H1 (cell line): ENCODE results near the gene FSTL4. TPM values are rescaled to one million over a fixed set of nuclear protein-coding genes. Genes with fewer than 3 reads are reported as not detected.

Experiments
- CTCF ChIA-PET: fragments of 300-600 bp; sonication (Branson Sonifier 250); formaldehyde crosslinking; loops from one replicate; lab custom pipeline; 2021; ENCODE audit not compliant: partially characterized antibody; lab: Charles Lee
- POLR2A ChIA-PET: fragments of 300-600 bp; sonication (Branson Sonifier 250); formaldehyde crosslinking; loops from one replicate; lab custom pipeline; 2021; ENCODE audit warnings: inconsistent platforms; ENCODE audit not compliant: partially characterized antibody; lab: Charles Lee
- DNase-seq, 2 experiments: peaks; one replicate each; pipeline versions ENCODE4 v3.0.0 to v3.0.0-alpha.2; 2010 to 2022; ENCODE audit warnings: low spot score in 2 of 2, low read depth in 1 of 2, mixed read lengths in 1 of 2
- FAIRE-seq: peaks from 2 replicates; lab custom pipeline; 2011; peaks lifted over from hg19 to GRCh38; lab: Jason Lieb, UNC
- H2AFZ ChIP-seq: 2 replicates; pipeline ENCODE4 v1.8.1; 2012; ENCODE audit warnings: low read length, inconsistent platforms
- H2AK5ac ChIP-seq: 2 replicates; pipeline ENCODE4 v1.6.1; 2013; ENCODE audit warnings: low read depth, low read length
- H2BK120ac ChIP-seq: replicated peaks from 2 replicates; pipeline ENCODE3; 2013; ENCODE audit warnings: low read depth, low read length, inconsistent platforms
- H2BK12ac ChIP-seq: 2 replicates; pipeline ENCODE4 v1.6.1; 2013; ENCODE audit warnings: low read depth, low read length
- H2BK15ac ChIP-seq: 2 replicates; pipeline ENCODE4 v1.6.1; 2013; ENCODE audit warnings: low read length
- H2BK20ac ChIP-seq: 2 replicates; pipeline ENCODE4 v1.6.1; 2013; ENCODE audit warnings: low read length
- H2BK5ac ChIP-seq: 2 replicates; pipeline ENCODE4 v1.6.1; 2013; ENCODE audit warnings: low read depth, low read length
- H3K14ac ChIP-seq: 2 replicates; pipeline ENCODE4 v1.6.1; 2013; ENCODE audit warnings: inconsistent platforms; ENCODE audit not compliant: insufficient read length
- H3K18ac ChIP-seq: 2 replicates; pipeline ENCODE4 v1.6.1; 2013; ENCODE audit warnings: low read length; ENCODE audit errors: extremely low read depth
- H3K23ac ChIP-seq: 2 replicates; pipeline ENCODE4 v1.6.1; 2013; ENCODE audit warnings: inconsistent platforms; ENCODE audit not compliant: insufficient read length
- H3K23me2 ChIP-seq: 2 replicates; pipeline ENCODE4 v1.6.1; 2013; ENCODE audit warnings: low read depth, low read length
- H3K27ac ChIP-seq: 2 replicates; pipeline ENCODE4 v1.6.1; 2011; ENCODE audit warnings: low read depth, low read length, inconsistent platforms
- H3K27me3 ChIP-seq, 4 experiments: replicated peaks in 1 of 4; 1 replicate in 1 of 4; 2 replicates in 3 of 4; pipeline versions ENCODE4 v1.6.1 to v1.8.1; 2011 to 2013; ENCODE audit warnings: low read length in 3 of 4, mild to moderate bottlenecking in 3 of 4, inconsistent platforms in 2 of 4, mixed read lengths in 2 of 4, moderate library complexity in 1 of 4; ENCODE audit not compliant: control insufficient read depth in 3 of 4, insufficient read depth in 3 of 4; ENCODE audit errors: extremely low read depth in 1 of 4
- H3K36me3 ChIP-seq, 4 experiments: 2 replicates each; pipeline versions ENCODE4 v1.6.1 to v1.8.1; 2011 to 2013; ENCODE audit warnings: mild to moderate bottlenecking in 4 of 4, low read length in 3 of 4, moderate library complexity in 2 of 4, control low read depth in 1 of 4, inconsistent platforms in 1 of 4; ENCODE audit not compliant: insufficient read depth in 4 of 4, control insufficient read depth in 2 of 4
- H3K4ac ChIP-seq: replicated peaks from 2 replicates; pipeline ENCODE3; 2013; ENCODE audit warnings: low read length, low read depth, mixed read lengths, inconsistent platforms; ENCODE audit not compliant: insufficient read length
- H3K4me1 ChIP-seq, 4 experiments: replicated peaks in 1 of 4; 1 replicate in 1 of 4; 2 replicates in 3 of 4; pipeline versions ENCODE4 v1.6.1 to v1.8.1; 2011 to 2013; ENCODE audit warnings: low read length in 3 of 4, inconsistent platforms in 2 of 4, mixed read lengths in 1 of 4; ENCODE audit not compliant: insufficient read depth in 4 of 4, control insufficient read depth in 3 of 4
- H3K4me2 ChIP-seq, 2 experiments: 2 replicates each; pipeline versions ENCODE4 v1.6.1 to v1.8.1; 2011 to 2013; ENCODE audit warnings: low read depth in 2 of 2, low read length in 2 of 2, control low read depth in 1 of 2, inconsistent platforms in 1 of 2, mild to moderate bottlenecking in 1 of 2; ENCODE audit not compliant: insufficient read depth in 1 of 2
- H3K4me3 ChIP-seq, 4 experiments: fragments of 200-600, 300-600 bp in 1 of 4; sonication (generic), shearing (Covaris generic), sonication (Bioruptor Twin) in 1 of 4; 2 replicates each; pipeline versions ENCODE4 v1.5.1 to v1.8.1; 2011 to 2016; ENCODE audit warnings: low read length in 4 of 4, low read depth in 3 of 4, control low read depth in 2 of 4, inconsistent platforms in 2 of 4, mild to moderate bottlenecking in 2 of 4, mixed read lengths in 1 of 4, moderate library complexity in 1 of 4; ENCODE audit not compliant: insufficient read depth in 2 of 4; ENCODE audit errors: extremely low read depth in 1 of 4
- H3K56ac ChIP-seq: replicated peaks from 2 replicates; pipeline ENCODE3; 2013; ENCODE audit warnings: low read depth, mild to moderate bottlenecking, mixed read lengths, low read length, inconsistent platforms; ENCODE audit not compliant: insufficient read length
- H3K79me1 ChIP-seq: 2 replicates; pipeline ENCODE4 v1.6.1; 2013; ENCODE audit warnings: low read depth, low read length, control low read depth
- H3K79me2 ChIP-seq, 2 experiments: 2 replicates each; pipeline versions ENCODE4 v1.6.1 to v1.8.1; 2012 to 2013; ENCODE audit warnings: low read length in 2 of 2, mild to moderate bottlenecking in 2 of 2, inconsistent platforms in 1 of 2; ENCODE audit not compliant: insufficient read depth in 2 of 2, control insufficient read depth in 1 of 2
- H3K9ac ChIP-seq, 4 experiments: replicated peaks in 1 of 4; 1 replicate in 1 of 4; 2 replicates in 3 of 4; pipeline versions ENCODE4 v1.6.1 to v1.8.1; 2011 to 2013; ENCODE audit warnings: low read depth in 3 of 4, low read length in 3 of 4, control low read depth in 2 of 4, mild to moderate bottlenecking in 2 of 4, moderate library complexity in 2 of 4, inconsistent platforms in 1 of 4; ENCODE audit errors: extremely low read depth in 1 of 4
- H3K9me3 ChIP-seq, 2 experiments: 2 replicates each; pipeline versions ENCODE4 v1.6.1 to v1.8.1; 2012 to 2013; ENCODE audit warnings: mild to moderate bottlenecking in 2 of 2, moderate library complexity in 2 of 2, control low read depth in 1 of 2, inconsistent platforms in 1 of 2, low read depth in 1 of 2, low read length in 1 of 2, mixed read lengths in 1 of 2; ENCODE audit not compliant: insufficient read depth in 2 of 2
- H4K20me1 ChIP-seq, 2 experiments: replicated peaks in 1 of 2; 2 replicates each; pipeline versions ENCODE3 to v1.8.1; 2011 to 2013; ENCODE audit warnings: inconsistent platforms in 2 of 2, low read length in 2 of 2, mild to moderate bottlenecking in 1 of 2; ENCODE audit not compliant: insufficient read depth in 2 of 2, control insufficient read depth in 1 of 2
- H4K5ac ChIP-seq: 2 replicates; pipeline ENCODE4 v1.6.1; 2013; ENCODE audit warnings: low read length, low read depth, mixed read lengths, inconsistent platforms; ENCODE audit not compliant: insufficient read length
- H4K8ac ChIP-seq: 2 replicates; pipeline ENCODE4 v1.8.0; 2013; ENCODE audit warnings: mild to moderate bottlenecking, moderate library complexity, low read length, inconsistent platforms; ENCODE audit not compliant: insufficient read depth; ENCODE audit errors: extremely low read depth
- H4K91ac ChIP-seq: replicated peaks from 2 replicates; pipeline ENCODE3; 2013; ENCODE audit warnings: low read length, mixed read lengths, inconsistent platforms; ENCODE audit not compliant: insufficient read length
- EZH2 ChIP-seq: fragments of 200-600 bp; sonication (generic); IDR thresholded peaks from 2 replicates; pipeline ENCODE4 v1.7.1; 2012; ENCODE audit warnings: low read depth, mild to moderate bottlenecking, moderate library complexity, low read length, inconsistent platforms; ENCODE audit not compliant: severe bottlenecking
- GABPA ChIP-seq: IDR thresholded peaks from 2 replicates; pipeline ENCODE4 v1.6.1; 2011; ENCODE audit warnings: mild to moderate bottlenecking, low read length, moderate library complexity, borderline replicate concordance; ENCODE audit not compliant: insufficient read depth
- JUND ChIP-seq: IDR thresholded peaks from 2 replicates; pipeline ENCODE4 v1.6.1; 2011; ENCODE audit warnings: mild to moderate bottlenecking, improper control_type of control experiment, low read length
- RXRA ChIP-seq: IDR thresholded peaks from 2 replicates; pipeline ENCODE4 v1.6.1; 2011; ENCODE audit warnings: low read depth, mild to moderate bottlenecking, low read length, moderate library complexity; ENCODE audit not compliant: insufficient read depth
- TBP ChIP-seq: IDR thresholded peaks from 2 replicates; pipeline ENCODE4 v1.6.1; 2011; ENCODE audit warnings: low read depth, low read length, improper control_type of control experiment
- TCF12 ChIP-seq: IDR thresholded peaks from 2 replicates; pipeline ENCODE4 v1.6.1; 2011; ENCODE audit warnings: low read depth, mild to moderate bottlenecking, low read length
- whole genome bisulfite sequencing, 2 experiments: shearing (Covaris generic) in 1 of 2; methylation state at CpG; one replicate each; pipeline versions ENCODE4 v1.1.6 to v1.1.7; 2013 to 2015; ENCODE audit warnings: low lambda C conversion rate in 2 of 2, mixed read lengths in 2 of 2, inconsistent platforms in 1 of 2, low coverage in 1 of 2, missing lambda C conversion rate in 1 of 2; ENCODE audit not compliant: insufficient replicate concordance in 2 of 2, insufficient coverage in 1 of 2, insufficient read length in 1 of 2; ENCODE audit errors: extremely low coverage in 1 of 2, missing lambda C conversion rate in 1 of 2; 5-methylcytosine and 5-hydroxymethylcytosine counted together
- polyA plus RNA-seq, 7 experiments: library from polyadenylated mRNA; depleted of rRNA in 3 of 7; stranded (reverse) in 5 of 7; unstranded in 2 of 7; fragments of >200 nt in 5 of 7; fragments of 200-250 nt in 2 of 7; gene quantifications; 1 replicate in 5 of 7; 2 replicates in 1 of 7; 4 replicates in 1 of 7; pipeline versions ENCODE4 v1.2.1 to v1.2.3, GENCODE V29; 2011 to 2013; ENCODE audit warnings: missing spikeins in 2 of 7, mixed read lengths in 2 of 7
- total RNA-seq: library from RNA; stranded (reverse); fragmentation: NEBNext Ultra II Directional; extraction: Animal tissue kit (Norgen Biotek cat#: 25700); gene quantifications from 2 replicates; pipeline ENCODE4 v1.2.1, GENCODE V29; 2021

FSTL4 gene
- total and polyA plus RNA-seq, 2 of the 8 experiments (the other 6 are each of a cell fraction or from before 2014, with no cell fraction given): 3.1 to 4.1 TPM

DNA sequence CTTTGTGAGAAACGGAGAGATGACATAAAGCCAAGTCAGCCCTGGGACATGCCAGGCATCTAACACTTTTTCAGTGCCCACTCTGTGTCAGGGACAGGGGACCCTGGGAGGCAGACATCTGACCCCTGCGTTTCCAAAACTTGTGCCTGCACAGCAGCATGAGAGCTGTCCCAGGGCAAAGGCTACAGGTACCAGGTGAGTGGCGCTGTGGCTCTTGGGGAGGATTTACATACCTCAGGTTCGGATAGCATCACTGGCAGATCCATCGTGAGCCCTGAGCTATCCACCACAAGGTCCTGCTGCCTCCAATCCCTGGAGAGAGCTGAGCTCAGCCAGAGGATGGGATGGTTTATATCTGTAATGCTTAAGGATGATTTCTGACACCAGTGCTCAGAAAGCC lies 52.4 kb downstream of the FSTL4 start:
- H2AK5ac ChIP-seq: no peak overlapping the region
- H4K20me1 ChIP-seq: no peaks in the 10 kb centered on the region
- no peaks in the 10 kb centered on the region for H3K79me1 ChIP-seq
- no peak overlapping the region for H3K9ac ChIP-seq
- FAIRE-seq (no peak), DNase-seq (no peak)
- H2BK15ac ChIP-seq: no peak overlapping the region
- no peak overlapping the region for H2AFZ ChIP-seq
- CTCF ChIA-PET: interaction anchor here (0.6 to 1.7 kb wide), 7 partner anchors 9 to 218 kb away, joined by 3 to 5 read pairs (median 3); no protein-coding TSS in a partner anchor
- POLR2A ChIA-PET: no interaction called here
- no peak overlapping the region for H2BK20ac ChIP-seq
- no peaks in the 10 kb centered on the region for H3K79me2 ChIP-seq
- H4K5ac ChIP-seq: no peak overlapping the region
- H4K91ac ChIP-seq: no peak overlapping the region
- H3K4me1 ChIP-seq: peaks cover 0 to 8% (median 5%) of the 10 kb centered on the region in 4 experiments; a peak in 4 of 7 replicates
- H3K14ac ChIP-seq: no peak overlapping the region
- H3K9me3 ChIP-seq: no peaks in the 10 kb centered on the region
- H3K4me3 ChIP-seq: no peak overlapping the region
- H3K23me2 ChIP-seq: 0 out of 2 replicates have a peak, but pooled peaks cover 3% of the 10 kb centered on the region
- no peaks in the 10 kb centered on the region for H3K27me3 ChIP-seq
- no peak overlapping the region for H3K18ac ChIP-seq
- no peak overlapping the region for H3K23ac ChIP-seq
- no peak overlapping the region for H2BK5ac ChIP-seq
- WGBS, 2 experiments: 79% methylated on average over 5 of the region's 5 CpGs; no CpG with 5 or more reads in 1 of the 2 experiments
- no peak overlapping the region for H2BK12ac ChIP-seq
- no peak overlapping the region for H2BK120ac ChIP-seq
- no peak overlapping the region for H3K4ac ChIP-seq
- no peaks in the 10 kb centered on the region for H3K36me3 ChIP-seq
- no peak overlapping the region for H4K8ac ChIP-seq
- no peak overlapping the region for H3K56ac ChIP-seq
- no peak overlapping the region for H3K27ac ChIP-seq
- no peak overlapping the region for H3K4me2 ChIP-seq
- TF ChIP-seq EZH2 (no peak), GABPA (no peak), TCF12 (no peak), JUND (no peak), TBP (no peak), RXRA (no peak)
